LNCaP clone FGC (cell line): ENCODE measurements around the gene TMEM59L.
A peak's percentile ranks its signal among the peaks of the same experiment; 100 is the strongest.

ENCODE experiments used
- DNase-seq: peaks from one replicate; pipeline ENCODE4 v3.0.0-alpha.2; 2011; ENCODE audit warnings: low read depth
- H3K4me3 ChIP-seq: 2 replicates; pipeline ENCODE4 v1.5.1; 2011; ENCODE audit warnings: mild to moderate bottlenecking, low read depth, low read length, control low read depth
- CTCF ChIP-seq: IDR thresholded peaks from 2 replicates; pipeline ENCODE4 v1.5.1; 2012; ENCODE audit warnings: mild to moderate bottlenecking; ENCODE audit not compliant: control insufficient read depth, insufficient read depth; ENCODE audit errors: extremely low read depth

TMEM59L gene

DNA sequence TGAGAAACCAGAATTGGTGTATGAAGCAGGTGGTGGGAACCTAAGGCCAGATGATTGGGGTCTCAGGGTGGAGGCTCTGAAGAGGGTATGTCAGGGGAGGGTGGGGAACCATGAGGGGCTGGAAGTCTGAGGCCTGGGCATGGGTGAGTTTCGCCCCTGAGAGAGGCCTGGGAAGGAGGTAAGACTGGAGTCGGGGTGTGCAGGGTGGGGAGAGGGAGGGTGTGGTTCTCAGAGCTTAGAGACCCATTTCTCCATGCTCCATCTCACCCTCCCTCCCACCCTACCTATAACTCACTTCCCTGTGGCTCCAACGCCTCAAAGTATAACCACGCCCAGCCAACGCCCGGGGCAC lies 23.1 kb downstream of the TMEM59L start:
- TF ChIP-seq CTCF: no peak
- no peak overlapping the region for H3K4me3 ChIP-seq
- no peak for DNase-seq

GRCh38 chr19:18636183-18636968 lies 23.7 kb downstream of the TMEM59L start:
- H3K4me3 ChIP-seq: peak overlapping the region; percentile 95
- peak; percentile 93 for DNase-seq
- TF ChIP-seq CTCF: no peak

DNA sequence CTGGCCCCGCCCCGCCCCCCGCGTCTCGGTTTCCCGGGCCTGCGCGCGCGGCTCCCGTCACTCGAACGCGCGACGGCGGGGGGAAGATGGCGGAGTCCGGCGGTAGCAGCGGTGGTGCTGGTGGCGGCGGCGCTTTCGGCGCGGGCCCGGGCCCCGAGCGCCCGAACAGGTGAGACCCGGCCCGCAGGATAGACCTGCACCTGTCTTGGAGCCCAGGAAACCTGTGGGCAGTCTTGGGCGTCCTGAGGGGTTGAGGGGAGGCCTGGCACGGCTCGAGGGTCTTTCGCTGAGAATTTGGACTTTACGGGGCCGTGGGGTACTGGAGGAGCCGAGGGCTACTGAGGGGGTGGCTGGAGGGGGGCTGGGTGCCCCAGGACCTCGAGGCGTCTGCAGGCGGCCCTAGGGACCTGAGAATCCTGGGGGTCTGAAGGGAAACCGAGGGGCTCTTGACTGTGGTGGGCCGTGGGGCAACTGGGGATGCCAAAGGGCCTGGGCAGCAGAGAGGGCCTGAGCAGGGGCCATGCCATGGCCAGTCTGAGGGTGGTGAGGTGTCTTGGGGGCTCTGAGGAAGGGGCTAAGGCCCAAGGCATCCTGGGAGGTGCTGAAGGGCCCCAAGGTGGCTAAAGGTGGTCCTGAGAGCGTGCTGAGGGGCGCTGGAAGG lies 24.4 kb downstream of the TMEM59L start, which contains the start of gene KLHL26:
Gene KLHL26 (plus strand): TSS at position 60 of the 661 bp plus-strand sequence. CDS start 27 bp downstream, at position 87.
- TF ChIP-seq CTCF: no peak
- H3K4me3 ChIP-seq: peak within 1 kb of the TSS; percentile 95
- DNase-seq: no peak

DNA sequence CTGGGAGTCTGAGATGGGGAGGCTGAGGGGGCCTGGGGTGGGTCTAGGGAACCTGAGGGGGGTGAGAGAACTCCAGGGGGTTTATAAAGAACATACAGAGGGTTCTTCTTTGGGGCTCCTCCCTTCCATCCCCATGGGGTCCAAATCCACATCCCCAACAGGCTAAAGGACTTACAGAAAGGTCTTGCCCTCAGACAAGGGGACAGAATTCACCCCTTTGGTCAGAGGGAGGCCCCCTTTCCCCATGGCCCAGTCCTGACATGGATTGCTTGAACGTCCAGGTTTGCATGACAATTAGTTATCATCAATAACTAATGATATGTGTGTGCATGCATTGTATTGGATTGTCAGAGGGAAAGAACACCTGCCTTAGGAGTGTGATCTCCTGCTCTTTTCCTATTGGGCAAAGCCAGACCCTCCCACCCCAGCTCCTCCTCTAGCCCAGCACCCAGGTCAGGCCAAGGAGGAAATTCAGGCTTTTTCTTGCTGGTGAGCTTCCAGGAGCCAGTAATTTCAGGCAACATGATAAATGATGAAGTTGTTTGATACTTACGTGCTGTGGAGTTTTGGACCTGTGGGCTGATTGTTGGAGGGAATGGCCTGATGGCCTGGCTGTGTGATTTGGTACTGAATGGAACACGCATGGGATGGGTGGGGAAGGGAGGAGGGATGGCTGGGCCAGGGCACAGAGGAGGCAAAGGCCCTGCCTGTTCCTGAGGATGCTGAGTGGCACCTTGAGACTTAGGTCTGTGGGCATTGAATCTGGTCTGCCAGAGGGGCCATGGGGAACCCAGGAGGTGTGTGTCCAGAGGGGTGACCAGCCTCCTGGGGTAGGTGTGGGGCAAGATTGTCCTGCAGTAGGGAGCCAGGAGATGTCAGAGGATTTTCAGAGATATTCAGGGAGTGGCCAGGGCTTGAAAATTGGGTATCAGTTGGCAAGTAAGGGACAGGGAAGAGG lies 25.3 kb downstream of the TMEM59L start:
- H3K4me3 ChIP-seq: peak overlapping the region; percentile 95
- TF ChIP-seq CTCF: no peak

DNA sequence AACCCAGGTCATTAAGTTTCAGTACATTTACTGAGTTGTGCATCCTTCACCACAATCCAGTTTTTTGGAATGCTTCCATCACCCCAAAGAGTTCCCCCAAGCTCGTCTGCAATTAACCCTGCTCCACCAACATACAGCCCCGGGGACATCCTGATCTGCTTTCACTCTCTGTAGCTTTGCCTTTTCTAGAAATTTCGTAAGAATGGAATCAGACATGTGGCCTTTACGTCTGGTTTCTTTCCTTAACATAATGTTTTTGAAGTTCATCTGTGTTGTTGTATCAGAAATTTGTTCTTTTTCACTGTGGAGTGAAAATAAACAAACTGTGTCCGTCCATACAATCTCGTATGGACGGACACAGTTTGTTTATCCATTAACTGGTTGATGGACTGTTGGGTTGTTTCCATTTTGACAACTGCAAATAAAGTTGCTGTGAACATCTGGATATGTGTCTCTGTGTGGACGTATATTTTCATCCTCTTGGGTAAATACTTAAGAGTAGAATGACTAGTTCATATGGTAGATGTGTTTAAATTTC lies 27.1 kb downstream of the TMEM59L start:
- no peak for TF ChIP-seq CTCF
- H3K4me3 ChIP-seq: no peak overlapping the region
- no peak for DNase-seq

More for the DNA sequence above, 25.3 kb downstream of the TMEM59L start:
- DNase-seq: peak; percentile 65
